HepG2 (cell line): Measurements from ENCODE around the gene POLR2J. TPM values are rescaled to one million over a fixed set of nuclear protein-coding genes. Genes with fewer than 3 reads are reported as not detected.

Source experiments
- DMTF1 ChIP-seq: sonication (generic); formaldehyde crosslinking; IDR thresholded peaks from 2 replicates; pipeline ENCODE4 v1.4.0; 2020; ENCODE audit warnings: mild to moderate bottlenecking, missing genetic modification reagents
- EEA1 ChIP-seq: sonication (generic); formaldehyde crosslinking; IDR thresholded peaks from 2 replicates; pipeline ENCODE4 v1.5.1; 2020; ENCODE audit warnings: mild to moderate bottlenecking, missing genetic modification reagents, borderline replicate concordance
- ETV5 ChIP-seq: IDR thresholded peaks from 2 replicates; pipeline ENCODE4 v1.6.1; 2018; ENCODE audit warnings: missing biosample characterization, missing genetic modification reagents, inconsistent platforms, borderline replicate concordance
- HINFP ChIP-seq: sonication (generic); formaldehyde crosslinking; IDR thresholded peaks from 2 replicates; pipeline ENCODE4 v1.4.0; 2020; ENCODE audit warnings: low read depth, mild to moderate bottlenecking, missing genetic modification reagents
- HNRNPK ChIP-seq: fragments of 200-400 bp; formaldehyde crosslinking; IDR thresholded peaks from 2 replicates; pipeline ENCODE4 v1.6.1; 2018; ENCODE audit warnings: low read length, low read depth, moderate library complexity, mild to moderate bottlenecking; ENCODE audit not compliant: poor library complexity, severe bottlenecking
- HOXA3 ChIP-seq: sonication (generic); formaldehyde crosslinking; IDR thresholded peaks from 2 replicates; pipeline ENCODE4 v1.5.0; 2020; ENCODE audit warnings: missing genetic modification reagents
- HOXA9 ChIP-seq: sonication (generic); formaldehyde crosslinking; IDR thresholded peaks from 2 replicates; pipeline ENCODE4 v1.8.1; 2022; ENCODE audit warnings: missing genetic modification reagents, mild to moderate bottlenecking, moderate library complexity, borderline replicate concordance
- MAFK ChIP-seq, 2 experiments: IDR thresholded peaks in 1 of 2; conservative IDR thresholded peaks in 1 of 2; 2 replicates each; pipeline ENCODE4 v1.6.1; 2011; ENCODE audit warnings: improper control_type of control experiment in 2 of 2, low read length in 2 of 2
- POLR2A ChIP-seq, 2 experiments: IDR thresholded peaks; 2 replicates each; pipeline ENCODE4 v1.6.1; 2011; ENCODE audit warnings: low read depth in 2 of 2, low read length in 2 of 2, mild to moderate bottlenecking in 1 of 2, moderate library complexity in 1 of 2; ENCODE audit not compliant: insufficient read depth in 1 of 2
- SALL2 ChIP-seq: sonication (generic); formaldehyde crosslinking; IDR thresholded peaks from 2 replicates; pipeline ENCODE4 v1.8.1; 2023; ENCODE audit warnings: mild to moderate bottlenecking, missing genetic modification reagents, inconsistent platforms
- SNAPC2 ChIP-seq: sonication (generic); formaldehyde crosslinking; IDR thresholded peaks from 2 replicates; pipeline ENCODE4 v1.8.1; 2022; ENCODE audit warnings: mild to moderate bottlenecking, missing genetic modification reagents
- TERF1 ChIP-seq: sonication (generic); formaldehyde crosslinking; IDR thresholded peaks from 2 replicates; pipeline ENCODE4 v1.8.0; 2022; ENCODE audit warnings: mild to moderate bottlenecking, missing genetic modification reagents, moderate library complexity
- ZBTB37 ChIP-seq: sonication (generic); formaldehyde crosslinking; IDR thresholded peaks from 2 replicates; pipeline ENCODE4 v1.4.0; 2020; ENCODE audit warnings: mild to moderate bottlenecking, missing genetic modification reagents
- ZBTB43 ChIP-seq: sonication (generic); formaldehyde crosslinking; conservative IDR thresholded peaks from 2 replicates; pipeline ENCODE4 v1.4.0; 2020; ENCODE audit warnings: missing genetic modification reagents
- ZC3H13 ChIP-seq: sonication (generic); formaldehyde crosslinking; IDR thresholded peaks from 2 replicates; pipeline ENCODE4 v1.8.1; 2023; ENCODE audit warnings: mild to moderate bottlenecking, missing genetic modification reagents, moderate library complexity
- ZFP1 ChIP-seq: IDR thresholded peaks from 2 replicates; pipeline ENCODE4 v1.6.1; 2016
- ZFP82 ChIP-seq: sonication (generic); formaldehyde crosslinking; IDR thresholded peaks from 2 replicates; pipeline ENCODE4 v1.5.1; 2020; ENCODE audit warnings: mild to moderate bottlenecking, missing genetic modification reagents, borderline replicate concordance
- ZFX ChIP-seq: sonication (generic); formaldehyde crosslinking; IDR thresholded peaks from 2 replicates; pipeline ENCODE4 v1.4.0; 2020; ENCODE audit warnings: mild to moderate bottlenecking, low read depth, missing genetic modification reagents, moderate library complexity
- ZNF224 ChIP-seq: sonication (generic); formaldehyde crosslinking; IDR thresholded peaks from 2 replicates; pipeline ENCODE4 v1.5.0; 2020; ENCODE audit warnings: mild to moderate bottlenecking, missing genetic modification reagents
- ZNF788 ChIP-seq: sonication (generic); formaldehyde crosslinking; IDR thresholded peaks from 2 replicates; pipeline ENCODE4 v1.5.0; 2020; ENCODE audit warnings: mild to moderate bottlenecking, missing genetic modification reagents, borderline replicate concordance
- ZNF790 ChIP-seq: sonication (generic); formaldehyde crosslinking; IDR thresholded peaks from 2 replicates; pipeline ENCODE4 v1.8.0; 2022; ENCODE audit warnings: missing genetic modification reagents, mild to moderate bottlenecking, borderline replicate concordance
- polyA plus RNA-seq, 8 experiments: library from polyadenylated mRNA; depleted of rRNA in 3 of 8; stranded (reverse) in 7 of 8; unstranded in 1 of 8; fragments of >200 nt; fragmentation: Illumina TruSeq in 4 of 8; extraction: Trizol in 4 of 8; gene quantifications; 2 replicates each; pipeline versions ENCODE4 v1.2.1 to v1.2.3, GENCODE V29; 2011 to 2016; ENCODE audit warnings: low read depth in 4 of 8, missing spikeins in 1 of 8, mixed read lengths in 1 of 8; ENCODE audit not compliant: insufficient read depth in 1 of 8
- total RNA-seq, 5 experiments: library from RNA; depleted of rRNA; stranded (reverse); fragments of >200 nt; fragmentation: Illumina TruSeq; extraction: Trizol; gene quantifications; 2 replicates each; pipeline ENCODE4 v1.2.3, GENCODE V29; 2016; ENCODE audit warnings: low read depth in 1 of 5

POLR2J gene
- total and polyA plus RNA-seq, 2 of the 13 experiments (the other 11 are each of a cell fraction or from before 2014, with no cell fraction given) = 41.2 to 71.4 TPM

- TF ChIP-seq POLR2A (IDR thresholded peaks at IDR 0.05; ENCODE audit: insufficient read depth in 1 of 2, low read depth in 2 of 2, low read length in 2 of 2) = peak in 1 of 2 experiments; percentile 66; a peak in 2 of 4 replicates
- 0 out of 2 replicates have a peak, but pooled peaks have one; percentile 16 for TF ChIP-seq ZBTB43 (CRISPR knock-in tag)
- peak; percentile 60 for TF ChIP-seq ZFX
- TF ChIP-seq HOXA9 (CRISPR knock-in tag) = peak; percentile 75; the same call in 1 of the 2 replicates
- TF ChIP-seq EEA1 (CRISPR knock-in tag) = peak; percentile 94; the same call in 1 of the 2 replicates
- TF ChIP-seq SALL2 (CRISPR knock-in tag) = peak; percentile 57; the same call in 1 of the 2 replicates
- peak; percentile 67; the same call in 1 of the 2 replicates for TF ChIP-seq ZNF224 (CRISPR knock-in tag)
- TF ChIP-seq ZFP82 = no peak
- TF ChIP-seq ZNF790 = peak; percentile 21; the same call in 1 of the 2 replicates
- peak; percentile 51 for TF ChIP-seq HNRNPK
- no peak for TF ChIP-seq DMTF1 (CRISPR knock-in tag)
- TF ChIP-seq ZFP1 (CRISPR knock-in tag) = no peak
- TF ChIP-seq SNAPC2 = no peak
- peak; percentile 79; the same call in 1 of the 2 replicates for TF ChIP-seq ZC3H13 (CRISPR knock-in tag)
- TF ChIP-seq MAFK (conservative IDR thresholded peaks at IDR 0.05 in 1 of 2, IDR thresholded peaks at IDR 0.05 in 1 of 2; ENCODE audit: low read length in 2 of 2) = no peak
- TF ChIP-seq ZNF788 (CRISPR knock-in tag) = peak; percentile 81; the same call in 1 of the 2 replicates
- no peak for TF ChIP-seq TERF1
- TF ChIP-seq ZBTB37 (CRISPR knock-in tag) = no peak
- TF ChIP-seq HINFP (CRISPR knock-in tag) = peak; percentile 78; the same call in 1 of the 2 replicates
- TF ChIP-seq HOXA3 (CRISPR knock-in tag) = peak; percentile 87; the same call in 1 of the 2 replicates
- peak; percentile 96 for TF ChIP-seq ETV5 (CRISPR knock-in tag)
Measured at GRCh38 chr7:102464577-102465280, 14.0 kb downstream of the POLR2J start, which contains the start of the genes ALKBH4 and LRWD1 (continued).
